Measurements from ENCODE around the gene GJA4.

Gene GJA4

DNA sequence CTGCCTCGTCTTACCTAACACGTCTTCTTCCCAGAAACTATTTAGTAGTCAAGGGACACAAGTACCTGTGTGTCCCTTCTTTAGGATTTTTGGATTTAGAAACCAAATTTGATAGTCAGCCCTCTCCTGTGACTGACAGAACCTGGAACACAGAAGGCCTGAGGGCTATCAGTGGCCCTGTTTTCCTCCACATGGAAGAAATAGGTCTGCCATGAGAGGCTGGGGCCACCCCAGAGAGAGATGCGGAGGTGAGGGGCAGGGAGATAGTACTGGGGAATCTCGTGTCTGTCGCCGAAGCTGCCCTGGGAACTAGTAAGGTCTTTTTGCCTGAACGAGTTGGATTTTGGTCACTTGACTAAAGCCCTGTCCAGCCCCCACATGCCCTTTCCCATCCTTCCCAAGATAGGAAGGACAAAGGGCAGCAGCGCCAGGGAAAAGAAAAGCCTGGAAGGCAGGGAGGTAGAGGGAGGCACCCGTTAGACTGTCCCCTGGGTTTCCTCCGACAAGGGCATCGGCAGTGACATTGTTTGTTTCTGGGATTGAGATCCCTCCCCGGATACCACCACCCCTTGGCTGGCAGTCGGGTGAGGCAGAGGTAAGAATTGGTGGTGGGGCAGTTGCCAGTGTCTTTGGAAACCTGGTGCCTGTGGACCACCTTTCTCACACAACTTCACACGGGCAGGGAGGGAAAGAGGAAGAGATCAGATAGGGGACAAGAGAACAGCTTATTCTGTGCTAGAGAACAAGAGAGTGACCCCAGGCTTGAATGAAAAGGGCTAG, 46.9 kb downstream of the GJA4 start:
- H3K27ac Mint-ChIP-seq, result no peak overlapping the region
- H3K9me3 Mint-ChIP-seq, result no peaks in the 10 kb centered on the region
- H3K4me3 Mint-ChIP-seq, result no peak overlapping the region
- H3K27me3 Mint-ChIP-seq, result no peaks in the 10 kb centered on the region
- peaks cover 7% of the 10 kb centered on the region for H3K4me1 Mint-ChIP-seq
- peaks cover 4% of the 10 kb centered on the region for H3K36me3 Mint-ChIP-seq

DNA sequence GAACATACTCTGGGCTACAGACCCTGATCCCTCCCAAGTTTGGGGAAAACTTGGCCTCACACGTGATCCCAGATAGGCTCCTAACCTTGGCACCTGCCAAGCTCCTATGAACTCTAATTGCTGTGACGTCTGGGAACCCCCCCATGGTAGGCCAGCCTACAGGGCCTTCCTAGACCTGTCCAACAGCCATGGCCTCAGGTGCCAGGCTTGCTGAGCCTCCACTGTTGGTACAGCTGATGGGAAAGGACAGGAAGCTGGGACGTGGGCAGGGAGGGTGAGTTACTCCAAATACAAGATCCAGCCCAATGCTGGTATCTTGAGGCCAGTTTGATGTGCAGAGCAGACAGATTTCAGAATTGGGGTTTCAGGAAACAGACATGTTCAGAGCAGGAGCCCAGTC, 47.6 kb downstream of the GJA4 start:
- Mint-ChIP-seq H3K4me3 (no peak overlapping the region), H3K4me1 (peaks cover 7% of the 10 kb centered on the region), H3K27ac (no peak overlapping the region), H3K9me3 (no peaks in the 10 kb centered on the region), H3K27me3 (no peaks in the 10 kb centered on the region), H3K36me3 (peaks cover 4% of the 10 kb centered on the region)

DNA sequence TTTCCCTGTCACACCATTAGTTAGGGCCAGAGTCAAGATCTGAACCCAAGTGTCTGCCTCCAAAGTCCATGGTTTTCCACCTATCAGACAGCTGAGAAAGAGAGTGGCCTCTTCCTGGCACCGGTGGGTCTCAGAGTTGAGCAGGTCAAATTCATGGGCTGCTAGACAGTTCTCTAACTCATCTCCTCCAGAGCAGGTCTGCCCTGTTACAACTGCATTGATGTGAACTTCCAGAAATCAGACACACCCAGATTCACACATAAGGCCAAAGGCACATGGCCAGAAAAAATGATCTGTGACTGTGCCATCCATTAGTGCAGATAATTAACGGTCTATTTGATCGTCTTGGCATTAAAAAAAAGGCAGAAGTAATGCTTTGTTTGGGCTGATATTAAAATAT, 49.3 kb downstream of the GJA4 start:
- Mint-ChIP-seq H3K27ac (no peak overlapping the region), H3K9me3 (no peaks in the 10 kb centered on the region), H3K36me3 (peaks cover 4% of the 10 kb centered on the region), H3K4me1 (peaks cover 7% of the 10 kb centered on the region), H3K4me3 (no peak overlapping the region), H3K27me3 (no peaks in the 10 kb centered on the region)

DNA sequence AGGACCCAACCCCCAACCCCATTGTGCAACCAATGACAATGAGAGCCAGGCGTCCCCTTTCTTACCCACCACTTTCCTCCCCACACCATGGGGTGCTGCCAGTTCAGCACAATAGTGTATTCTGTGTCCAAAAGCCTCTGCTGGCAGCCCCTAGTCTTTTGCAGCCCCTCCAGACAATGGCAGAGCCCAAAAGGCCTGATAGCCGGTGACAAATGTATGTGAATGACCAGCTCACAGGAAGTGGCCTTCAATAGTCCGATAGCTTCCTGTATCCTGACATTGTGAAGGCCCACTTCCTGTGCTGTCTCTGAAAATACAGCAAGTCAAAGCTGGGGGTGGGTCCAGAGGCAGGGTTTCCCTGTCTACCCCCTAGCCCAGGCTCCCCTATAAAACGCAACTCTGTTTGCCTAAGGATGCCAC, 50.2 kb downstream of the GJA4 start:
- Mint-ChIP-seq H3K9me3 (no peaks in the 10 kb centered on the region), H3K27ac (no peak overlapping the region), H3K4me1 (peaks cover 8% of the 10 kb centered on the region), H3K27me3 (no peaks in the 10 kb centered on the region), H3K4me3 (no peak overlapping the region), H3K36me3 (peaks cover 2% of the 10 kb centered on the region)

DNA sequence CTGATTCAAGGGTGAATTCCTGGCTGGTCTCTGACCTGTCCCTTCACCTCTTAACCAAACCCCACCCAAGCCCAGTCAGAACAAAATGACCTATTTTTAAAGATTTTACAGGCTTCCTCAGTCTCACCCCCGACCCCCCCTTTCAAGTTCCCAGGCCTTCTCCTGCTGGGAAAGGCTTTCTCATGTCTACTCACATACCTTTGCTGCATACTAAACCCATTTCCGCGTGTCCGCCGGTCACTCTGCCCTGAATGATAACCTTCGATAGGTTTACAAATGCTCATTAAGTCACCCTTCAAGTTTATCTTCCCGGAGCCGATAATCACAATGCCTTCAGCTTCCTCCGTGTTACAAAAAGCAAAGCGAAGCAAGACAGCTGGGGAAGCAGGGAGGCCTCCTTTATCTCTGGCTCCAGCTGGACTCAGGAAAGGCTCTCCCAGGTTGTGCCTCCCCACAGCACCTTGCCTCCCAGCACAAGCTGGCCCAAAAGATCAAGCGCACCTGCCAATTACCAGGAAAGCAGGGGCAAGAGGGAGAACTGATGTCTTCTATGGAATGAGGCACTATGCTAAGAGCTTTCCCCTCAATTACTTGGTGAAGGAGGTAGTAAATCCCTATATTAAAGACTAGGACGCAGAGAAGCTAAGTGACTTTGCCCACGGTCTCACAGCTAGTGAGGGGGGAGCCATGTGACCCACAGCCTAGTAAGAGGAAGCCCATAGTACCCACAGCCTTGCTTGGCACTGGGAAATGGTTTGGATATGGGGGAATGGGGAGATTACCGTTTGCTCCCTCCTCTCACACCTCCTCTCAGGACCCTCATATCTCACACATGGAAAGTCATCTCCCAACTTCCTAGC, 50.8 kb downstream of the GJA4 start:
- Mint-ChIP-seq H3K27ac (no peak overlapping the region), H3K36me3 (peaks cover 4% of the 10 kb centered on the region), H3K27me3 (no peaks in the 10 kb centered on the region), H3K4me1 (peaks cover 15% of the 10 kb centered on the region), H3K9me3 (no peaks in the 10 kb centered on the region), H3K4me3 (no peak overlapping the region)

DNA sequence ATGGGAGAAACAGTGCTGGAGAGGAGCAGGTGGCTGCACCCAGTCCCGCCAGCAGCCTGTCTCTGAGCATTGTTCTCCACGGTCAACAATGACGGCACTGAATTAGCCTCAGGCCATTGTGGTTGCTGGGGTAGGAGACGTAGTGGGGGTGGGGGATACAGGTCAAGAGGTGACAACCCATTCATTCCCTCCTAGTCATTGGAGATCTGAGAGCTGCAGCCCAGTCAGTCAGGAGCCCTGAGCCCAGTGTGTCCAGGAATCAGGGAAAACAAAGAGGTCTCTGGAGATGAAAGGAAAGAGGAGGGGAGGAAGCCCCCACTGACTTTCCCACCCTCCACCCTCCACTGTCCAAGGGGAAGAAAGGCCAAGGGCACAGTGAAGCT, 51.4 kb downstream of the GJA4 start:
- peaks cover 5% of the 10 kb centered on the region for H3K36me3 Mint-ChIP-seq
- no peaks in the 10 kb centered on the region for H3K9me3 Mint-ChIP-seq
- H3K4me1 Mint-ChIP-seq, result peaks cover 16% of the 10 kb centered on the region
- no peak overlapping the region for H3K4me3 Mint-ChIP-seq
- H3K27ac Mint-ChIP-seq, result no peak overlapping the region
- no peaks in the 10 kb centered on the region for H3K27me3 Mint-ChIP-seq

All from activated naive CD4-positive, alpha-beta T cell treated with anti-CD3 and anti-CD28 coated beads, Interleukin-2, amount 50 U/mL, for 24 hours (primary cell).